OCI-LY7 (cell line): ENCODE results near the gene SURF1.

Source experiments
- EZH2phosphoT487 ChIP-seq: fragments of 200-600 bp; sonication (generic); IDR thresholded peaks from 2 replicates; pipeline ENCODE4 v1.6.1; 2018; ENCODE audit warnings: low read depth, borderline replicate concordance, mild to moderate bottlenecking, mixed run types, antibody characterized with exemption, low read length, moderate library complexity, mixed read lengths
- TF ChIP-seq, protein P1 (sequence below): fragments of 200-600 bp; sonication (generic); conservative IDR thresholded peaks from 2 replicates; pipeline ENCODE4 v1.5.1; 2014; ENCODE audit warnings: mild to moderate bottlenecking, antibody characterized with exemption, low read length, moderate library complexity, mixed read lengths

DNA sequence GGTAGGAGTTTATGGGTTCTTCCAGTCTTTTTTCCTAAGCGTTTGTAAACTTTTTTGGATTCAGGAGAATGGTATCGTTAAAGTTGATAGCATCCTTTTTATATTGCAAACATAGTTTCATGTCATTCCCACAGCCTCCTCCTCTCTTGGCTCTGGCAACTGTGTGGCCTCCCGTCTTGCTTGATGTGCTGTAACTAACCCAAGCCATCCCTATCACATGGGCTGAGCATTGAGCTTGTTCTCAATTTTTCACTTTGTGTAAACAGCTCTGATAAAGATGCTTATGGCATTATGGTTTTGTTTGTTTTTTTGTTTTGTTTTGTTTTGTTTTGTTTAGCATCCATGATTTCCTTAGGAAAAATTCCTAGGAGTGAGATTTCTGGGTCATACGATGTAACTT is 24.4 kb upstream of the SURF1 start:
- TF ChIP-seq, protein P1, sequence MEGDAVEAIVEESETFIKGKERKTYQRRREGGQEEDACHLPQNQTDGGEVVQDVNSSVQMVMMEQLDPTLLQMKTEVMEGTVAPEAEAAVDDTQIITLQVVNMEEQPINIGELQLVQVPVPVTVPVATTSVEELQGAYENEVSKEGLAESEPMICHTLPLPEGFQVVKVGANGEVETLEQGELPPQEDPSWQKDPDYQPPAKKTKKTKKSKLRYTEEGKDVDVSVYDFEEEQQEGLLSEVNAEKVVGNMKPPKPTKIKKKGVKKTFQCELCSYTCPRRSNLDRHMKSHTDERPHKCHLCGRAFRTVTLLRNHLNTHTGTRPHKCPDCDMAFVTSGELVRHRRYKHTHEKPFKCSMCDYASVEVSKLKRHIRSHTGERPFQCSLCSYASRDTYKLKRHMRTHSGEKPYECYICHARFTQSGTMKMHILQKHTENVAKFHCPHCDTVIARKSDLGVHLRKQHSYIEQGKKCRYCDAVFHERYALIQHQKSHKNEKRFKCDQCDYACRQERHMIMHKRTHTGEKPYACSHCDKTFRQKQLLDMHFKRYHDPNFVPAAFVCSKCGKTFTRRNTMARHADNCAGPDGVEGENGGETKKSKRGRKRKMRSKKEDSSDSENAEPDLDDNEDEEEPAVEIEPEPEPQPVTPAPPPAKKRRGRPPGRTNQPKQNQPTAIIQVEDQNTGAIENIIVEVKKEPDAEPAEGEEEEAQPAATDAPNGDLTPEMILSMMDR, result no peak
- TF ChIP-seq EZH2phosphoT487, result no peak
